Thoracic aorta (tissue), 2 donors: ENCODE results near the gene GLO1. TPM values are rescaled to one million over a fixed set of nuclear protein-coding genes. Genes with fewer than 3 reads are reported as not detected.

Source experiments
- ATAC-seq: fragments of 150-250 bp; one replicate; pipeline ENCODE4 v1.8.0; 2017; ENCODE audit warnings: low read depth; ENCODE audit not compliant: insufficient number of reproducible peaks, low FRiP score
- DNase-seq: peaks from one replicate; pipeline ENCODE4 v3.0.0-alpha.2; 2020; ENCODE audit warnings: low spot score
- H3K27ac ChIP-seq, 2 donors: fragments of 200-600 bp; sonication (generic); 1 replicate in 1 of 2; 2 replicates in 1 of 2; pipeline ENCODE4 v1.5.1; 2016; ENCODE audit warnings: mild to moderate bottlenecking in 2 of 2, moderate library complexity in 2 of 2
- H3K27me3 ChIP-seq: fragments of 200-600 bp; sonication (generic); replicated peaks from 2 replicates; pipeline ENCODE4 v1.6.0; 2016; ENCODE audit warnings: mild to moderate bottlenecking; ENCODE audit not compliant: insufficient read depth
- H3K36me3 ChIP-seq: fragments of 200-600 bp; sonication (generic); one replicate; pipeline ENCODE4 v1.5.1; 2016
- H3K4me1 ChIP-seq, 2 donors: fragments of 200-600 bp; sonication (generic); 1 replicate in 1 of 2; 2 replicates in 1 of 2; pipeline versions ENCODE4 v1.5.1 to v1.6.0; 2016; ENCODE audit warnings: low read depth in 2 of 2, mild to moderate bottlenecking in 1 of 2; ENCODE audit not compliant: control insufficient read depth in 1 of 2
- H3K4me3 ChIP-seq: fragments of 200-600 bp; sonication (generic); 2 replicates; pipeline ENCODE4 v1.5.1; 2016; ENCODE audit warnings: mild to moderate bottlenecking
- H3K9me3 ChIP-seq: fragments of 200-600 bp; sonication (generic); 2 replicates; pipeline ENCODE4 v1.5.1; 2016
- CTCF ChIP-seq: fragments of 200-600 bp; sonication (generic); IDR thresholded peaks from one replicate; pipeline ENCODE4 v1.5.1; 2019; ENCODE audit warnings: antibody characterized with exemption
- total RNA-seq, 2 donors: library from RNA; depleted of rRNA; stranded (reverse); fragments of >200 nt; gene quantifications; one replicate each; pipeline versions ENCODE4 v1.1.0 to v1.2.3, GENCODE V29; 2016

Gene GLO1
- total RNA-seq, 2 donors from 2014 or later = 47.7 to 63.1 TPM

GRCh38 chr6:38723783-38724182, 20.8 kb upstream of the GLO1 start:
- Histone ChIP-seq H3K27me3 (no peaks in the 10 kb centered on the region), H3K4me1 (no peaks in the 10 kb centered on the region), H3K36me3 (no peaks in the 10 kb centered on the region), H3K9me3 (no peaks in the 10 kb centered on the region), H3K27ac (no peak overlapping the region), H3K4me3 (no peak overlapping the region)
- ATAC-seq = no peak
- TF ChIP-seq CTCF = no peak
- DNase-seq = no peak

DNA sequence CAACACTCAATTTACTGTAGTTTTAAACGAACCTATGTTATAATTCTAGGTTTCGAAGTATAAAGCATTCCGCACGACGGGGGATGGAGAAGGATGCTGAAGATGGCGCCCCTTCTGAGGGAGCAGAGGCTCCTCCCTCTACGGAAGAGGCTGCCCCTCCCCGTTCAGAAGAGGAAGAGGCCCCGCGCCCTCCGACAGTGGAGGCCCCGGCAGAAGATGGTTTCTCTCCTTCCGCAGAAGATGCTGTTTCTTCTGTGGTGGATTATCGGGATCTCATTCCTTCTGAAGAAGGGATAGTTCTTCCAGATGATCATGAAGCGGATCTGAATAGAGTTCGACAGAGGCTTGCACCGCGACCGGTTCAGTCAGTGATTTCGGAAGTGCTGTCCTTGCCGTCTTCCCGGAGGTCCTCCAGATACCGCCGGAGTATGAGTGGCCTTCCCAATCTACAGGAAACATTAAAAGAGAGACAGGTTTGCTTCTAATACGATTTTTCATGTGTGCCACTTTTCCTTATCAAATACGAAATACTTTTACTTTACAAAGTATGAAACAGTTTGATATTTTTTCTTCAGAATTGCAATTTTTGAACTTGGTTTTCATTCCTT, 19.9 kb upstream of the GLO1 start:
- Histone ChIP-seq H3K27me3 (no peaks in the 10 kb centered on the region), H3K27ac (no peak overlapping the region), H3K36me3 (no peaks in the 10 kb centered on the region), H3K4me3 (no peak overlapping the region), H3K9me3 (no peaks in the 10 kb centered on the region), H3K4me1 (no peaks in the 10 kb centered on the region)
- DNase-seq = no peak
- no peak for TF ChIP-seq CTCF
- ATAC-seq = no peak

GRCh38 chr6:38722038-38722437, 19.1 kb upstream of the GLO1 start:
- Histone ChIP-seq H3K27ac (no peak overlapping the region), H3K9me3 (no peaks in the 10 kb centered on the region), H3K27me3 (no peaks in the 10 kb centered on the region), H3K36me3 (no peaks in the 10 kb centered on the region), H3K4me1 (no peaks in the 10 kb centered on the region), H3K4me3 (no peak overlapping the region)
- ATAC-seq (no peak), DNase-seq (no peak)
- TF ChIP-seq CTCF = no peak

DNA sequence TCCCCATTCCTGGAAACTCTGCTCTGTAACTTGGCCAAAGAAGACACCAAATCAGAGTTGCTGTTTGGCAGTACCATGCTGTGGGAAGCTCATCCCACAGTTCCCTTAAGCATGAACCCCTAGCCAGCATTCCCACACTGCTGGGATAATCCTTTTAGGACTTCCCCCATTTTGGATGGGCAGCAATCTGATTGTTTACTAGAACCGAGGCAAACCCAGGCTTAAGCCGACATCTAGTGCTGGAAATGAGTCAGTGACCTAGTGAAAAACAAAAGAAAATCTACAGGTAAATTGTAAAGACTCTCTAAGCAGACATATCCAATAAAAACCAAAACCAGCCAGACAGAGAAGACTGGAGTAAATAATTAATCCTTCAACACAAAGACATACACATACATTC, 17.4 kb upstream of the GLO1 start:
- no peak for DNase-seq
- no peaks in the 10 kb centered on the region for H3K9me3 ChIP-seq
- no peak overlapping the region for H3K4me3 ChIP-seq
- H3K27ac ChIP-seq = no peak overlapping the region
- no peak for TF ChIP-seq CTCF
- no peak for ATAC-seq
- H3K27me3 ChIP-seq = no peaks in the 10 kb centered on the region
- H3K4me1 ChIP-seq = peaks cover 0 to 2% of the 10 kb centered on the region in 2 donors
- H3K36me3 ChIP-seq = no peaks in the 10 kb centered on the region

DNA sequence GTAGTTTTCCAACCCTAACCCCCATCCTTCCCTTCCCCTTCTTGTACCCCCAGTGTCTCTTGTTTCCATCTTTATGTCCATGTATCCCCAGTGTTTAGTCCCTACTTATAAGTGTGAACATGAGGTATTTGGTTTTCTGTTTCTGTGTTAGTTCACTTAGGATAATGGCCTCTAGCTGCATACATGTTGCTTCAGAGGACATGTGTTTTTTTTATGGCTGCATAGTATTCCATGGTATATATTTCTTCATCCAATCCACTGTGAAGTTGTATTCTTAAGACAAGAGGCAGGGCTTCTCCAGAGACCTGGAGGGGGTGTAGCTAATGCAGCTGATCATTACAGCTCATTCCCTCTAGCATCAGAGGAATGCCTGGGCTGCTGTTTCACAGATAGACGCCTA, 16.4 kb upstream of the GLO1 start:
- ATAC-seq = no peak
- no peak for TF ChIP-seq CTCF
- H3K27me3 ChIP-seq = peaks cover 3% of the 10 kb centered on the region

More for the DNA sequence above, 16.4 kb upstream of the GLO1 start:
- H3K9me3 ChIP-seq = no peaks in the 10 kb centered on the region
- H3K4me3 ChIP-seq = no peak overlapping the region
- no peak for DNase-seq
- H3K36me3 ChIP-seq = no peaks in the 10 kb centered on the region
- peaks cover 3 to 7% of the 10 kb centered on the region in 2 donors for H3K4me1 ChIP-seq
- H3K27ac ChIP-seq = no peak overlapping the region
